HG03103 (cell line): ENCODE results near the gene PPP1R15A.
"Not testable (repeated sequence)": the region's sequence is repeated elsewhere in the genome, so short reads cannot be mapped to it uniquely, and the experiment has no call there.

ENCODE experiments used
- ATAC-seq: cut with Tn5 transposase; IDR thresholded peaks from one replicate; pipeline ENCODE4 v1.9.1; 2021; ENCODE audit warnings: low read depth; ENCODE audit not compliant: unreplicated experiment

PPP1R15A gene

GRCh38 chr19:48858984-48859710 lies 13.1 kb upstream of the PPP1R15A start:
- ATAC-seq, result no peak

DNA sequence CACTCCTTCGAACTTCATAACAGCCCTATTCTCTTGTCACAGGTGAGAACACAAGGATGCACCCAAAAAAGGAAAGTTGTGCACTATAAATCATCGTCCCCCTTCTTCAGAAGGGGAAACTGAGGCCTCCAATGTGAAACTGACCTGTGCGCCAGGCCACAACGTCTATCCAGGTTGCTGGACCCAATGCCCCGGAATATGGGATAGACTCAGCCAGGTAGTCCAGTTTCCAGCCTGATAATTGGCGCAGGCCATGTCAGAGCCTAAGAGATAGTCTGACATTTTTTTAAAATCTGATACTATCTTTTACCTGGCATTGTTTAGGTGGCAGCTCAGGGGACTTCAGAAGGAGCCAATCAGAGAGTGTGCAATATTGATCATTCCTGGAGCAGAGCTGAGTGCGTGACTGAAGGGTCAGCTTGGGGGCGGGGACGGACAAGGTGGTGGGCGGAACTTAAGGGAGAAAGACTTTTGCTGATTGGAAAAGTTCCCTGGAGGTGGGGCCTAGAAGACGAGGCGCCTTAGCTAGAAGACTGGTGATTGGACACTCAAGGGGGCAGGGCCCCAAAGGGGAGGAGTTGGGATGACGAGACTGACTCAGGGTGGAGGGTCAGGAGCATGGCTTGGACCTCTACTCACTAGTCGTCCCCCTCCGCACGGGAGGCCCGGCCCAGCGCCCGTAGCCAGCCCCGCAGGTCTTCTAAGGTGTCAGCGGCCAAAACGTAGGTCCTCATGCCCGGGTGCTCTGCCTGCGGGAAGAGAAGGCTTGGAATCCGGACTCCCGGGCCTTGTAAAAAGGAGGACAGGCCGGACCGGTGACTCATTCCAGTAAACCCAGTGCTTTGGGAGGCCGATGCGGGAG lies 12.3 kb upstream of the PPP1R15A start:
- no peak for ATAC-seq

DNA sequence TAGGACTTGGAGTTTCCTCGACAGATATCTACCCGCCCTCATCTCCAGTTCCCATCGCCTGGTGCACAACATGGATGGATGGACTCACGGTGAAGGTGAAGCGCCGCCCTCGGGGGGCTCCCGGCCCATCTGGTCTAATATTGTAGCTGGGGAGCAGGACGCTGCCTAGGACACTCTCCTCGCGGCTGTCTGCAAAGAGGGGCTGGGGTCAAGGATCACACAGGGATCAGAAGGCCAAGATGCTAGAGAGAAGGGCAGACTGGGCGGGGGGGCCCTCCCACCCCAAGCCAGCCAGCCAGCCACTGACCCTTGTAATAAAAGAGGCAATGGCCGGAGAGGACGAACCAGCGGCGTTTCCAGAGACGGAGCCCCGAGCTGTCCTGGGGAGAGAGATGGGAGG lies 10.9 kb upstream of the PPP1R15A start:
- ATAC-seq, result no peak

- no peak for ATAC-seq
Measured at GRCh38 chr19:48862827-48863226, 9.4 kb upstream of the PPP1R15A start.

DNA sequence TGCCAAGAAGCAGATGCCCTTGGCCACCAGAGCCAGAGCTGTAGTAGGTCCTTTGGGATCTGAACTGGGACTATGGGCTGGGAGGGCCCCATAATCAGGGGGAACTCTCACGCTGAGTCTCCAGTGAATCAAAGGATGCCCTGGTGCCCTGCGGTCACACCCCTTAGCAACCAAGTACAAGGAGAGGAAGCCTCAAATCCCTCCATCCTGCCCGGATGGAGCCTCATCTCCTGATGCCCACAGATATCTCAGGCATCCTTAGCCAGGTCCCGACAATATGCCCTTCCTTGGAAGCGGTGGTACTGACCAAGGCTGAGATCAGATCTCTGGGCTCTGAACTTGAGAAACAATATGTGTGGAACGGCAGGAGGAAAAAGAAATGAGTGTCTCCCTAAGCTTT lies 5.5 kb upstream of the PPP1R15A start:
- no peak for ATAC-seq

DNA sequence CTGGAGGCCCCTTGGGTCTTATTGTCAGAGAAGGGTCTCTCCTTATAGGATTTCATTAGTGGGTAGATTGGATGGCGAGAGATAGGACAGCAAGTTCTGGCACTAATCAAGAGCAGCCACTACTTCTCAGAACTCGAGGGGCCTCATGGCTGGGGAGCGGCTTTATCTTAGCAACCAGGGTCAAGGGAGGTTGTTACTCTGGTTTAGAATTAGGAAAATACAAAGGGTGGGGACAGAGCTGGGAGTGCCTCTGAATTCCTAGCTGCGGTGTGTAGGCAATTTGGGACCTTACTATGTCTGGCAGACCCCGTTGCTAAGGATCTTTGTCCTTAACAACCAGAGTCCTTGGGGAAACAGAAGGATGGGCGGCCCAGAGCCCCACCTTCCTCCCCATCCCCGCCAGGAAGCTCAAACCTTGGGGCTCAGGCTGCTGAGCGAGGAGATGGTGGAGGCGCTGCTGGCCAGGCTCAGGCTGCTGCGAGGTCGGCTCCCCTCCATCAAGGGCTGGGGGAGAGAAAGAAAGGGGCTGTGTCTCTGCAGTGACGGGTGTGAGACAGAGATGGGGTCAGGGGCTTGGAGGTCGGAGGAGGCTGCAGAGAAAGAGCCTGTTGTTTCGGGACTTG lies 5.0 kb upstream of the PPP1R15A start:
- ATAC-seq, result no peak

- no peak for ATAC-seq
Measured at GRCh38 chr19:48867746-48868113, 4.5 kb upstream of the PPP1R15A start.

DNA sequence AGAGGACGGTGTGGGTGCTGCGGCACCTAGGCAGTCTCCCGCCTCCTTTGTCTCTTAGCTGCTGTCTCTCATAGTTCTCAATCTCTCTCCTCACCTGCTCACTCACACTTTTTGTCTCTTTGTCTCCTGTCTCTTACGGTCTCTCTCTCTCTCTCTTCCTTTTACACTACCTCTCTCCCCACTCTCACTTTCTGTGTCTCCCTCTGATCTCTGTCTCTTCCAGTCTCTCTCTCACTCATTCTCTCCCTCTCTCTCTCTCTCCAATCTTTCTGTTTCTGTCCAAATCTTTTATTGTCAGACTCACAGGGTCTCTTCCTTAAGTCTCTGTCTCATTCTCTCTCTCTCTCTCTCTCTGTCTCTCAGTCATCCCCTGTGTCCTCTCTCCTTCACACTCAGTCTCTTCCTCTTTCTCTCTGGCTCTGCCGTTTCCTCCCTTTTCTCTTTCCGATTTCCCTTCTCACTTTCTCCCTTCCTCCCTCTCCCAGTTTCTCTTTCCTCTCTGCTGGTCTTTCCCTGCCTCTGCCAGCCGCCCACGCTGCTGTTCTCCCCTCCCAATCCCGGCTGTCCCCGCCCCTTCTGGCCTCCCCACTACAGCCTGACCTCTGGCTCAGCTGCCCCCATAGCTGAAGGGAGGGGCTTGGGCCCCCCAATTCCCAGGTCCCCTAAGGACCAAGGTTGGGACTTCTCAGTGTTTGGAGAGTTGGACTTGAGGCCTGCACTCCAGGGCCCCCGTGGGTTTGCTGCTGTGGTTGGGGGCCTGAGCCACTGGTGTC lies 3.9 kb upstream of the PPP1R15A start, which contains the start of gene PLEKHA4:
Gene PLEKHA4 (minus strand): TSS at position 504 of the 773 bp plus-strand sequence. CDS start 997 bp downstream, outside the sequence.
- ATAC-seq, result no peak

DNA sequence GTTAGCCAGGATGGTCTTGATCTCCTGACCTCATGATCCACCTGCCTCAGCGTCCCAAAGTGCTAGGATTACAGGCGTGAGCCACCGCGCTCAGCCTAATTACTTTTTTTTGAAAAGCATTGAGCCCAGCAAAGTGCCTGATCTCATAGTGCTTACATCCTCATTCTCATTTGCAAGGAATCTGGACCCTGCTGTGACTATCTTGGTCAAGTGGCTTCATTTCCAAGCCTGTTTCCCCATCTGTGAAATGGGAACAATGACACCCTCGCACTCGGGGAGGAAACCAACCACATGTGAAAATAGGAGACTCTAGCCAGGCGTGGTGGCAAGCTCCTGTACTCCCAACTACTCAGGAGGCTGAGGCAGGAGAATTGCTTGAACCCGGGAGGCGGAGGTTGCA lies 2.2 kb upstream of the PPP1R15A start:
- no peak for ATAC-seq

- not testable (repeated sequence) for ATAC-seq
Measured at GRCh38 chr19:48871471-48872181, 595 bp upstream of the PPP1R15A start.

DNA sequence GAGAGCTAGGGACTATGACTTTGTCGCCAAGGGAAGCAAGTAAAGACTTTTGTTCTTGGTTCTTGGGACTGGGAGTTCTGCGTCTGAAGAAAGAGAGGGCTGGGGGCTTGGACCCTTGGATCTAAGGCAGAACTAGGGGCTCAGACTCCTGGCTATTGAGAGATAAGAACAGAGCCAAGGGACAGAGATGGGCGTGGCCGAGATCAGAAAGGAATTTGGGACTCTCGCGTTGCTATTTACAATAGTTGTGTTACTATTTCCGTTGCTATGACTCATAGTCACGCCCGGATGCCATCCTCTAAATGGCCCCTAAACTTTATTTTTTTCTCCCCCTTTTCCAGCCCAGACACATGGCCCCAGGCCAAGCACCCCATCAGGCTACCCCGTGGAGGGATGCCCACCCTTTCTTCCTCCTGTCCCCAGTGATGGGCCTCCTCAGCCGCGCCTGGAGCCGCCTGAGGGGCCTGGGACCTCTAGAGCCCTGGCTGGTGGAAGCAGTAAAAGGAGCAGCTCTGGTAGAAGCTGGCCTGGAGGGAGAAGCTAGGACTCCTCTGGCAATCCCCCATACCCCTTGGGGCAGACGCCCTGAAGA lies 759 bp downstream of the PPP1R15A start:
- ATAC-seq, result no peak

DNA sequence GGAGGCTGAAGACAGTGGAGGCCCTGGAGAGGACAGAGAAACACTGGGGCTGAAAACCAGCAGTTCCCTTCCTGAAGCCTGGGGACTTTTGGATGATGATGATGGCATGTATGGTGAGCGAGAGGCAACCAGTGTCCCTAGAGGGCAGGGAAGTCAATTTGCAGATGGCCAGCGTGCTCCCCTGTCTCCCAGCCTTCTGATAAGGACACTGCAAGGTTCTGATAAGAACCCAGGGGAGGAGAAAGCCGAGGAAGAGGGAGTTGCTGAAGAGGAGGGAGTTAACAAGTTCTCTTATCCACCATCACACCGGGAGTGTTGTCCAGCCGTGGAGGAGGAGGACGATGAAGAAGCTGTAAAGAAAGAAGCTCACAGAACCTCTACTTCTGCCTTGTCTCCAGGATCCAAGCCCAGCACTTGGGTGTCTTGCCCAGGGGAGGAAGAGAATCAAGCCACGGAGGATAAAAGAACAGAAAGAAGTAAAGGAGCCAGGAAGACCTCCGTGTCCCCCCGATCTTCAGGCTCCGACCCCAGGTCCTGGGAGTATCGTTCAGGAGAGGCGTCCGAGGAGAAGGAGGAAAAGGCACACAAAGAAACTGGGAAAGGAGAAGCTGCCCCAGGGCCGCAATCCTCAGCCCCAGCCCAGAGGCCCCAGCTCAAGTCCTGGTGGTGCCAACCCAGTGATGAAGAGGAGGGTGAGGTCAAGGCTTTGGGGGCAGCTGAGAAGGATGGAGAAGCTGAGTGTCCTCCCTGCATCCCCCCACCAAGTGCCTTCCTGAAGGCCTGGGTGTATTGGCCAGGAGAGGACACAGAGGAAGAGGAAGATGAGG lies 1.5 kb downstream of the PPP1R15A start:
- ATAC-seq, result no peak

- ATAC-seq, result no peak
Measured at GRCh38 chr19:48874303-48875135, 2.3 kb downstream of the PPP1R15A start.

GRCh38 chr19:48876043-48876981 lies 4.1 kb downstream of the PPP1R15A start:
- not testable (repeated sequence) for ATAC-seq

DNA sequence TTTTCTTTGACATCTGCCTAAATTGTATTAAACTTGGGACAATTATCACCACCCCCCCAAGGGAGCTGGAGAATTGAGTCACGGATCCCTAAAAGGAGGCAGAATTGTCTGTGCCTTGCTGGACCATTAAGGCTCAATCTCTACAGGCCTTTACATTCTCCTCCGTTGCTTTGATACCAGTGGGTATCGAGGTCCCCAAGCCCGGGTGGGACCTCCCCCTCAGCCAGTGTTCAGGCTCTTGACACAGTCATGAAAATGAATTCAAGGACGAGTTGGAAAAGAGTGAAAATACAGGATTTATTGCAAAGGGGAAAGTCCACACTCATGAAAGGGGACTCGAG lies 5.6 kb downstream of the PPP1R15A start:
- no peak for ATAC-seq

- no peak for ATAC-seq
Measured at GRCh38 chr19:48878196-48879024, 6.2 kb downstream of the PPP1R15A start.
